ENCODE measurements around the gene ADAMTS18. TPM values are rescaled to one million over a fixed set of nuclear protein-coding genes. Genes with fewer than 3 reads are reported as not detected.
A peak's percentile ranks its signal among the peaks of the same experiment; 100 is the strongest.

ADAMTS18 gene
- total and polyA plus RNA-seq, 2 of the 8 experiments (the other 6 are each of a cell fraction or from before 2014, with no cell fraction given) = 0.05 to 0.19 TPM

- no peak overlapping the region for H2BK12ac ChIP-seq (ENCODE audit: low read depth, low read length)
- no peak overlapping the region for H4K5ac ChIP-seq (ENCODE audit: insufficient read length, low read depth, low read length)
- H3K14ac ChIP-seq (ENCODE audit: insufficient read length) = no peak overlapping the region
- H3K79me2 ChIP-seq (ENCODE audit: control insufficient read depth in 1 of 2, insufficient read depth in 2 of 2, low read length in 2 of 2) = no peaks in the 10 kb centered on the region
- DNase-seq (ENCODE audit: low read depth in 1 of 2, low spot score in 2 of 2) (peak in 1 of 2 experiments; percentile 48), FAIRE-seq (peak; percentile 85)
- H2AFZ ChIP-seq (ENCODE audit: low read length) = peak overlapping the region; percentile 77
- 0 out of 2 replicates have a peak, but pooled peaks cover 2% of the 10 kb centered on the region for H3K23me2 ChIP-seq (ENCODE audit: low read depth, low read length)
- H2BK15ac ChIP-seq (ENCODE audit: low read length) = no peak overlapping the region
- H4K91ac ChIP-seq (replicated peaks; ENCODE audit: insufficient read length, low read length) = peak overlapping the region; percentile 63
- H3K9me3 ChIP-seq (ENCODE audit: insufficient read depth in 2 of 2, low read depth in 1 of 2, low read length in 1 of 2) = no peaks in the 10 kb centered on the region
- no peaks in the 10 kb centered on the region for H3K36me3 ChIP-seq (ENCODE audit: control insufficient read depth in 2 of 4, insufficient read depth in 4 of 4, low read length in 3 of 4)
- peak overlapping the region; percentile 40 to 50 for H3K4me2 ChIP-seq (ENCODE audit: insufficient read depth in 1 of 2, low read depth in 2 of 2, low read length in 2 of 2)
- no peaks in the 10 kb centered on the region for H3K27me3 ChIP-seq (replicated peaks in 1 of 4; ENCODE audit: control insufficient read depth in 3 of 4, extremely low read depth in 1 of 4, insufficient read depth in 3 of 4, low read length in 3 of 4)
- H3K23ac ChIP-seq (ENCODE audit: insufficient read length) = no peak overlapping the region
- H2BK20ac ChIP-seq (ENCODE audit: low read length) = no peak overlapping the region; the same call in 1 of the 2 replicates
- H4K20me1 ChIP-seq (replicated peaks in 1 of 2; ENCODE audit: control insufficient read depth in 1 of 2, insufficient read depth in 2 of 2, low read length in 2 of 2) = no peaks in the 10 kb centered on the region
- peaks cover 0 to 12% (median 11%) of the 10 kb centered on the region in 4 experiments; a peak in 5 of 7 replicates for H3K4me1 ChIP-seq (replicated peaks in 1 of 4; ENCODE audit: control insufficient read depth in 3 of 4, insufficient read depth in 4 of 4, low read length in 3 of 4)
- no peak overlapping the region for H2BK120ac ChIP-seq (replicated peaks; ENCODE audit: low read depth, low read length)
- no peak overlapping the region for H3K56ac ChIP-seq (replicated peaks; ENCODE audit: insufficient read length, low read depth, low read length)
- H4K8ac ChIP-seq (ENCODE audit: extremely low read depth, insufficient read depth, low read length) = no peak overlapping the region
- no peak overlapping the region; a peak in 1 of 8 replicates for H3K4me3 ChIP-seq (ENCODE audit: extremely low read depth in 1 of 4, insufficient read depth in 2 of 4, low read depth in 3 of 4, low read length in 4 of 4)
- no peak overlapping the region; the same call in 1 of the 2 replicates for H2BK5ac ChIP-seq (ENCODE audit: low read depth, low read length)
- 81% methylated on average over 12 of the region's 12 CpGs; no CpG with 5 or more reads in 1 of the 2 experiments for WGBS, 2 experiments (ENCODE audit: extremely low coverage in 1 of 2, insufficient coverage in 1 of 2, insufficient read length in 1 of 2, insufficient replicate concordance in 2 of 2, low coverage in 1 of 2, low lambda C conversion rate in 2 of 2, missing lambda C conversion rate in 1 of 2)
- H3K79me1 ChIP-seq (ENCODE audit: low read depth, low read length) = no peaks in the 10 kb centered on the region
- no peak overlapping the region; the same call in 1 of the 2 replicates for H3K18ac ChIP-seq (ENCODE audit: extremely low read depth, low read length)
- no peak overlapping the region for H3K4ac ChIP-seq (replicated peaks; ENCODE audit: insufficient read length, low read depth, low read length)
- ChIA-PET POLR2A (ENCODE audit: partially characterized antibody) (interaction anchor here (0.6 kb wide), 1 partner anchor 879 kb away, joined by 3 read pairs; no protein-coding TSS in a partner anchor), CTCF (ENCODE audit: partially characterized antibody) (interaction anchor here (0.8 to 1.1 kb wide), 3 partner anchors 17 to 353 kb away, joined by 3 read pairs; no protein-coding TSS in a partner anchor)
- no peak overlapping the region for H3K9ac ChIP-seq (replicated peaks in 1 of 4; ENCODE audit: extremely low read depth in 1 of 4, low read depth in 3 of 4, low read length in 3 of 4)
- no peak overlapping the region for H2AK5ac ChIP-seq (ENCODE audit: low read depth, low read length)
- H3K27ac ChIP-seq (ENCODE audit: low read depth, low read length) = no peak overlapping the region
- 0 out of 2 replicates have a peak, but pooled peaks have one; percentile 1 for TF ChIP-seq TEAD4 (IDR thresholded peaks at IDR 0.05; ENCODE audit: low read depth, low read length)
- 0 out of 2 replicates have a peak, but pooled peaks have one; percentile 61 for TF ChIP-seq YY1 (IDR thresholded peaks at IDR 0.05; ENCODE audit: low read depth, low read length)
- TF ChIP-seq SP1 (IDR thresholded peaks at IDR 0.05; ENCODE audit: low read depth, low read length) = peak; percentile 82
- TF ChIP-seq TCF12 (IDR thresholded peaks at IDR 0.05; ENCODE audit: low read depth, low read length) = peak; percentile 96
- no peak for TF ChIP-seq SP2 (IDR thresholded peaks at IDR 0.05; ENCODE audit: low read length)
- peak; percentile 40 for TF ChIP-seq ASH2L (IDR thresholded peaks at IDR 0.05; ENCODE audit: low read length)
- TF ChIP-seq, protein P1, sequence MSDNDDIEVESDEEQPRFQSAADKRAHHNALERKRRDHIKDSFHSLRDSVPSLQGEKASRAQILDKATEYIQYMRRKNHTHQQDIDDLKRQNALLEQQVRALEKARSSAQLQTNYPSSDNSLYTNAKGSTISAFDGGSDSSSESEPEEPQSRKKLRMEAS (IDR thresholded peaks at IDR 0.05) = 0 out of 2 replicates have a peak, but pooled peaks have one; percentile 19
- 0 out of 2 replicates have a peak, but pooled peaks have one; percentile 15 for TF ChIP-seq TAF1 (IDR thresholded peaks at IDR 0.05; ENCODE audit: low read depth, low read length)
- no peak for TF ChIP-seq CREB1 (IDR thresholded peaks at IDR 0.05)
- TF ChIP-seq, protein P2, sequence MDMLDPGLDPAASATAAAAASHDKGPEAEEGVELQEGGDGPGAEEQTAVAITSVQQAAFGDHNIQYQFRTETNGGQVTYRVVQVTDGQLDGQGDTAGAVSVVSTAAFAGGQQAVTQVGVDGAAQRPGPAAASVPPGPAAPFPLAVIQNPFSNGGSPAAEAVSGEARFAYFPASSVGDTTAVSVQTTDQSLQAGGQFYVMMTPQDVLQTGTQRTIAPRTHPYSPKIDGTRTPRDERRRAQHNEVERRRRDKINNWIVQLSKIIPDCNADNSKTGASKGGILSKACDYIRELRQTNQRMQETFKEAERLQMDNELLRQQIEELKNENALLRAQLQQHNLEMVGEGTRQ (IDR thresholded peaks at IDR 0.05; ENCODE audit: low read length) = no peak
- peak in 1 of 2 experiments; percentile 25; a peak in 1 of 3 replicates for TF ChIP-seq EP300 (IDR thresholded peaks at IDR 0.05; ENCODE audit: borderline replicate concordance in 1 of 2, low read depth in 2 of 2, low read length in 2 of 2)
- peak; percentile 60; the same call in 1 of the 2 replicates for TF ChIP-seq RBBP5 (IDR thresholded peaks at IDR 0.05; ENCODE audit: borderline replicate concordance, low read depth, low read length)
Measured at GRCh38 chr16:77335652-77336234, 99.1 kb downstream of the ADAMTS18 start.

Data from H1 (cell line).